NCI-H2107 (cell line): ENCODE data around the gene ERCC6L.

Experiments used
- DNase-seq: peaks from one replicate; lab custom pipeline; 2025; lab: John Stamatoyannopoulos, UW

Gene ERCC6L

GRCh38 chrX:72169008-72169728 lies 69.7 kb downstream of the ERCC6L start:
- no peak for DNase-seq

GRCh38 chrX:72165551-72165950 lies 73.3 kb downstream of the ERCC6L start:
- DNase-seq, result no peak

- DNase-seq, result no peak
These were observed 79.1 kb downstream of the ERCC6L start for GRCh38 chrX:72159769-72160168.

GRCh38 chrX:72158773-72159172 lies 80.1 kb downstream of the ERCC6L start:
- no peak for DNase-seq
